OCI-LY7 (cell line): ENCODE data around the gene PTH. TPM values are rescaled to one million over a fixed set of nuclear protein-coding genes. Genes with fewer than 3 reads are reported as not detected.

Experiments
- BruUV-seq: library from RNA; stranded (reverse); fragments of 400-500 nt; replicated peaks from 2 replicates; lab custom pipeline; 2021; lab: Mats Ljungman, UMichigan
- CTCF ChIA-PET: fragments of 300-600 bp; sonication (Branson Sonifier 250); formaldehyde crosslinking; loops from one replicate; lab custom pipeline; 2022; ENCODE audit warnings: antibody characterized with exemption; ENCODE audit not compliant: unreplicated experiment; lab: Charles Lee
- POLR2A ChIA-PET: fragments of 300-600 bp; sonication (Branson Sonifier 250); formaldehyde crosslinking; loops from one replicate; lab custom pipeline; 2022; ENCODE audit warnings: antibody characterized with exemption; lab: Charles Lee
- DNase-seq: peaks from one replicate; pipeline ENCODE4 v3.0.0-alpha.2; 2015; ENCODE audit warnings: low spot score
- H2AFZ ChIP-seq: fragments of 200-600 bp; sonication (generic), shearing (Covaris generic); 2 replicates; pipeline ENCODE4 v1.6.1; 2014; ENCODE audit warnings: mild to moderate bottlenecking, antibody characterized with exemption, low read length, moderate library complexity
- H3K27ac ChIP-seq: fragments of 200-600 bp; sonication (generic); 2 replicates; pipeline ENCODE4 v1.5.1; 2014; ENCODE audit warnings: mixed run types, low read depth, mild to moderate bottlenecking, moderate library complexity, low read length, inconsistent platforms; ENCODE audit not compliant: poor library complexity, severe bottlenecking
- H3K36me3 ChIP-seq: fragments of 200-600 bp; sonication (generic); 2 replicates; pipeline ENCODE4 v1.6.1; 2014; ENCODE audit warnings: mild to moderate bottlenecking, antibody characterized with exemption, low read length, moderate library complexity, mixed read lengths; ENCODE audit not compliant: insufficient read depth
- H3K4me1 ChIP-seq: fragments of 200-600 bp; sonication (generic); 2 replicates; pipeline ENCODE4 v1.5.1; 2014; ENCODE audit warnings: mild to moderate bottlenecking, low read length; ENCODE audit not compliant: insufficient read depth, poor library complexity, severe bottlenecking
- H3K4me2 ChIP-seq: fragments of 200-600 bp; sonication (generic); 2 replicates; pipeline ENCODE4 v1.6.1; 2014; ENCODE audit warnings: mild to moderate bottlenecking, low read length
- H3K4me3 ChIP-seq: fragments of 200-600 bp; sonication (generic); 2 replicates; pipeline ENCODE4 v1.5.1; 2014; ENCODE audit warnings: mild to moderate bottlenecking, low read depth, low read length; ENCODE audit not compliant: poor library complexity, severe bottlenecking
- H3K79me2 ChIP-seq: fragments of 200-600 bp; sonication (generic); 2 replicates; pipeline ENCODE4 v1.6.1; 2016; ENCODE audit warnings: low read depth, mild to moderate bottlenecking, low read length, moderate library complexity, mixed read lengths; ENCODE audit not compliant: insufficient read depth
- H3K9me2 ChIP-seq: fragments of 200-600 bp; sonication (generic); 2 replicates; pipeline ENCODE4 v1.6.1; 2016; ENCODE audit warnings: mild to moderate bottlenecking, low read length, mixed read lengths; ENCODE audit not compliant: insufficient read depth
- H3K9me3 ChIP-seq: fragments of 200-600 bp; sonication (generic); 2 replicates; pipeline ENCODE4 v1.6.1; 2014; ENCODE audit warnings: mild to moderate bottlenecking, mixed run types, low read length, mixed read lengths
- H4K20me1 ChIP-seq: fragments of 200-600 bp; sonication (generic); 2 replicates; pipeline ENCODE4 v1.6.1; 2014; ENCODE audit warnings: mild to moderate bottlenecking, antibody characterized with exemption, low read length, moderate library complexity, mixed read lengths; ENCODE audit not compliant: insufficient read depth
- EZH2phosphoT487 ChIP-seq: fragments of 200-600 bp; sonication (generic); IDR thresholded peaks from 2 replicates; pipeline ENCODE4 v1.6.1; 2018; ENCODE audit warnings: low read depth, borderline replicate concordance, mild to moderate bottlenecking, mixed run types, antibody characterized with exemption, low read length, moderate library complexity, mixed read lengths
- intact Hi-C: fragments of 100-400 bp; cut with micrococcal nuclease; formaldehyde crosslinking; loops from one replicate; pipeline ENCODE4 v1.10.0; 2022; ENCODE audit not compliant: unreplicated experiment
- total RNA-seq, 2 experiments: library from RNA; depleted of rRNA in 1 of 2; stranded (reverse); fragments of >200 nt in 1 of 2; shearing (Covaris generic) in 1 of 2; gene quantifications; 2 replicates each; pipeline ENCODE4 v1.2.3, GENCODE V29; 2014 to 2022
- TF ChIP-seq, protein P1 (sequence below): fragments of 200-600 bp; sonication (generic); conservative IDR thresholded peaks from 2 replicates; pipeline ENCODE4 v1.5.1; 2014; ENCODE audit warnings: mild to moderate bottlenecking, antibody characterized with exemption, low read length, moderate library complexity, mixed read lengths

Gene PTH
- total RNA-seq, 2 experiments from 2014 or later: not detected

DNA sequence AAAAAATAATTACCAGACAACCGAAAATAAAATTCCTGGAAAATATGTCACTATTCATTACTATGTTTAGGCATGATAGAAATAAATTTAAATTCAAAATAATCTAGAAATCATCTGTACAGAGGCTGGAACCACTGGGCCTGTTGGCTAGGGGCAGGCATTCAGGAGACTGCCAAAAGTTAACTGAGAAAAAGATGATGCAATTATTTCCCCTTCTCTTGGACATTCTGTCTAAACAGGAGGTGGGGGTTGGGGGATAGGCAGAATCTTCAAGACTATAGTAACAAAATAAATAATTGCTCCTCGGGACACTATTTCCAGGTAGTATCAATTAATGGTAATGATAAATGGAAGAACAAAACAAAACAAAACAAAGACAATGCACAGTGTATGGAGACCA lies 46.9 kb downstream of the PTH start:
- H3K9me2 ChIP-seq: no peaks in the 10 kb centered on the region
- intact Hi-C loops: no loop called here
- no peak overlapping the region for H3K27ac ChIP-seq
- peak; percentile 4 for DNase-seq
- no peaks in the 10 kb centered on the region; the same call in 1 of the 2 replicates for H4K20me1 ChIP-seq
- H2AFZ ChIP-seq: no peak overlapping the region
- POLR2A ChIA-PET: no interaction called here
- no peaks in the 10 kb centered on the region for H3K4me1 ChIP-seq
- no TSS peak for BruUV-seq
- no peak for TF ChIP-seq EZH2phosphoT487
- TF ChIP-seq, protein P1, sequence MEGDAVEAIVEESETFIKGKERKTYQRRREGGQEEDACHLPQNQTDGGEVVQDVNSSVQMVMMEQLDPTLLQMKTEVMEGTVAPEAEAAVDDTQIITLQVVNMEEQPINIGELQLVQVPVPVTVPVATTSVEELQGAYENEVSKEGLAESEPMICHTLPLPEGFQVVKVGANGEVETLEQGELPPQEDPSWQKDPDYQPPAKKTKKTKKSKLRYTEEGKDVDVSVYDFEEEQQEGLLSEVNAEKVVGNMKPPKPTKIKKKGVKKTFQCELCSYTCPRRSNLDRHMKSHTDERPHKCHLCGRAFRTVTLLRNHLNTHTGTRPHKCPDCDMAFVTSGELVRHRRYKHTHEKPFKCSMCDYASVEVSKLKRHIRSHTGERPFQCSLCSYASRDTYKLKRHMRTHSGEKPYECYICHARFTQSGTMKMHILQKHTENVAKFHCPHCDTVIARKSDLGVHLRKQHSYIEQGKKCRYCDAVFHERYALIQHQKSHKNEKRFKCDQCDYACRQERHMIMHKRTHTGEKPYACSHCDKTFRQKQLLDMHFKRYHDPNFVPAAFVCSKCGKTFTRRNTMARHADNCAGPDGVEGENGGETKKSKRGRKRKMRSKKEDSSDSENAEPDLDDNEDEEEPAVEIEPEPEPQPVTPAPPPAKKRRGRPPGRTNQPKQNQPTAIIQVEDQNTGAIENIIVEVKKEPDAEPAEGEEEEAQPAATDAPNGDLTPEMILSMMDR: no peak
- H3K36me3 ChIP-seq: peaks cover 8% of the 10 kb centered on the region; the same call in 1 of the 2 replicates
- CTCF ChIA-PET: no interaction called here
- H3K4me2 ChIP-seq: no peak overlapping the region
- H3K4me3 ChIP-seq: no peak overlapping the region
- H3K9me3 ChIP-seq: peaks cover 10% of the 10 kb centered on the region; the same call in 1 of the 2 replicates
- H3K79me2 ChIP-seq: peaks cover 24% of the 10 kb centered on the region

DNA sequence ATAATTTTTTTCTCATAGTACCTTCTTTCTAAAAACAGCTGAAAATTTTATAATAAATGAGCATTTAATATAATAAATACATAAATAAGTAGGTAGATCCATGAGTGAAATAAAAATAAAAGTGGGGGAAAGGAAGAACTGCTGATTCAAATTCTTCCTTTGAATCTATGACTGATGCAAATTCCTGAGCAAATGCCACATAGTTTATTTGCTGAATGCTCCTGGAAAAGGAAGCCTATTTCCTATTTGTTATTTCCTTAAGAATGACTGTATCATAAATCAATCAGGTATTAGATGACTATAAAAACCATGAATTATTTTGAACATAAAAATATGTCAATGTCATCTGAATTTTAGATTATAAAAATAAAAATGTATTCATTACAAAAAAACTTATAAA lies 49.4 kb downstream of the PTH start:
- no peak overlapping the region for H3K4me3 ChIP-seq
- POLR2A ChIA-PET: interaction anchor here (0.9 to 1.2 kb wide), 3 partner anchors 10 to 27 kb away, joined by 3 to 5 read pairs (median 4); no protein-coding TSS in a partner anchor
- no peak overlapping the region for H2AFZ ChIP-seq
- H3K27ac ChIP-seq: no peak overlapping the region
- no peaks in the 10 kb centered on the region for H3K4me1 ChIP-seq
- CTCF ChIA-PET: no interaction called here
- H3K79me2 ChIP-seq: peaks cover 18% of the 10 kb centered on the region
- H3K9me3 ChIP-seq: 0 out of 2 replicates have a peak, but pooled peaks cover 6% of the 10 kb centered on the region
- no peak for TF ChIP-seq EZH2phosphoT487
- TF ChIP-seq, protein P1: no peak
- H3K4me2 ChIP-seq: no peak overlapping the region
- H4K20me1 ChIP-seq: no peaks in the 10 kb centered on the region; the same call in 1 of the 2 replicates
- DNase-seq: no peak
- no peaks in the 10 kb centered on the region for H3K9me2 ChIP-seq
- intact Hi-C loops: no loop called here
- no TSS peak for BruUV-seq
- peaks cover 4% of the 10 kb centered on the region; the same call in 1 of the 2 replicates for H3K36me3 ChIP-seq

DNA sequence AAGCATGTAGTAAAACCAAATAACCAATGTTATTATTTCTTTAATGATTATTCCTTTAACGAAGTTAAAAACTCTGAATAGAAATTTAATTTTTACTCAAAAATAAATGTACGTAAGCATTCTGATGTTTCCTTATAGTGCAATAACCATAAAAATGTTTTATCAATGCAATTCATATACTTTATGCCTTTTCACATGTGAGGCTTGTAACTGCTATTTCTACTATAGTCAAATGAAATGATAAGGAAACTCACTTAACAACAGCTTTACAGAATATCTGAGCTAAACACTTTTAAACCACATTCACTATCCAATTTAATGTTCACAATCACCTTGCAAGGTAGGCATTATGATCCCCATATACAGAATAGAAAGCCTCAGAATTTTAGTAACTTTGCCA lies 50.2 kb downstream of the PTH start:
- BruUV-seq: no TSS peak
- no peak overlapping the region for H2AFZ ChIP-seq
- H3K4me2 ChIP-seq: no peak overlapping the region
- peaks cover 18% of the 10 kb centered on the region for H3K79me2 ChIP-seq
- H3K36me3 ChIP-seq: peaks cover 4% of the 10 kb centered on the region; the same call in 1 of the 2 replicates
- intact Hi-C loops: no loop called here
- H3K4me3 ChIP-seq: no peak overlapping the region
- no peaks in the 10 kb centered on the region; the same call in 1 of the 2 replicates for H4K20me1 ChIP-seq
- no peak overlapping the region for H3K27ac ChIP-seq
- 0 out of 2 replicates have a peak, but pooled peaks cover 6% of the 10 kb centered on the region for H3K9me3 ChIP-seq
- TF ChIP-seq, protein P1: no peak
- TF ChIP-seq EZH2phosphoT487: no peak
- no peak for DNase-seq
- H3K4me1 ChIP-seq: no peaks in the 10 kb centered on the region
- ChIA-PET POLR2A (interaction anchor here (0.5 to 1.2 kb wide), 5 partner anchors 9 to 405 kb away, joined by 3 to 5 read pairs (median 3); no protein-coding TSS in a partner anchor), CTCF (no interaction called here)
- H3K9me2 ChIP-seq: no peaks in the 10 kb centered on the region
